PC-9 (cell line): Measurements from ENCODE around the gene SNF8.

Experiments
- EZH2 ChIP-seq: fragments of 200-600 bp; sonication (generic); IDR thresholded peaks from 2 replicates; pipeline ENCODE4 v1.8.0; 2017; ENCODE audit warnings: antibody characterized with exemption, low read depth
- TF ChIP-seq, protein P1 (sequence below): fragments of 200-600 bp; sonication (generic); conservative IDR thresholded peaks from 2 replicates; pipeline ENCODE4 v1.6.1; 2017; ENCODE audit warnings: mixed run types, antibody characterized with exemption, mild to moderate bottlenecking, moderate library complexity

DNA sequence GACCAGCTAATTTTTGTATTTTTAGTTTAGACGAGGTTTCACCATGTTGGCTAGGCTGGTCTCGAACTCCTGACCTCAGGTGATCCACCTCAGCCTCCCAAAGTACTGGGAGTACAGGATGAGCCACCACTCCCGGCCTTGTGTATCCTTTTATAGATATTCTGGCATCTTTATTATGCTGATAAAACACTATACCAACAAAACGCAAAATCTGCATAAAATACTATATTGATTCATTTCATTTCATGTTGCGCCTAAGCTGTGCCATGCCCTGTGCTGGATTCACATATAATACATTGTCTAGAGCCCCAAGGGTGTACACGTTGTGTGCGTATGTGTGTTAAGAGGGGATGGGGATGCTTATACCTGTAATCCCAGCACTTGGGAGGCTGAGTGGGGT is 40.2 kb downstream of the SNF8 start:
- TF ChIP-seq, protein P1, sequence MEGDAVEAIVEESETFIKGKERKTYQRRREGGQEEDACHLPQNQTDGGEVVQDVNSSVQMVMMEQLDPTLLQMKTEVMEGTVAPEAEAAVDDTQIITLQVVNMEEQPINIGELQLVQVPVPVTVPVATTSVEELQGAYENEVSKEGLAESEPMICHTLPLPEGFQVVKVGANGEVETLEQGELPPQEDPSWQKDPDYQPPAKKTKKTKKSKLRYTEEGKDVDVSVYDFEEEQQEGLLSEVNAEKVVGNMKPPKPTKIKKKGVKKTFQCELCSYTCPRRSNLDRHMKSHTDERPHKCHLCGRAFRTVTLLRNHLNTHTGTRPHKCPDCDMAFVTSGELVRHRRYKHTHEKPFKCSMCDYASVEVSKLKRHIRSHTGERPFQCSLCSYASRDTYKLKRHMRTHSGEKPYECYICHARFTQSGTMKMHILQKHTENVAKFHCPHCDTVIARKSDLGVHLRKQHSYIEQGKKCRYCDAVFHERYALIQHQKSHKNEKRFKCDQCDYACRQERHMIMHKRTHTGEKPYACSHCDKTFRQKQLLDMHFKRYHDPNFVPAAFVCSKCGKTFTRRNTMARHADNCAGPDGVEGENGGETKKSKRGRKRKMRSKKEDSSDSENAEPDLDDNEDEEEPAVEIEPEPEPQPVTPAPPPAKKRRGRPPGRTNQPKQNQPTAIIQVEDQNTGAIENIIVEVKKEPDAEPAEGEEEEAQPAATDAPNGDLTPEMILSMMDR = no peak
- no peak for TF ChIP-seq EZH2
